HUES6 (cell line): ENCODE data around the gene SEC63.
"Not testable (repeated sequence)": the region's sequence is repeated elsewhere in the genome, so short reads cannot be mapped to it uniquely, and the experiment has no call there.

Source experiments
- H3K27ac ChIP-seq: 2 replicates; pipeline ENCODE4 v1.7.0; 2013; ENCODE audit warnings: low read depth, mild to moderate bottlenecking, low read length, inconsistent platforms
- H3K27me3 ChIP-seq: 2 replicates; pipeline ENCODE4 v1.6.1; 2013; ENCODE audit warnings: low read length; ENCODE audit not compliant: control insufficient read depth, insufficient read depth
- H3K36me3 ChIP-seq: 2 replicates; pipeline ENCODE4 v1.6.1; 2013; ENCODE audit warnings: low read length; ENCODE audit not compliant: control insufficient read depth, insufficient read depth
- H3K4me1 ChIP-seq: 2 replicates; pipeline ENCODE4 v1.6.1; 2013; ENCODE audit warnings: low read length; ENCODE audit not compliant: control insufficient read depth, insufficient read depth
- H3K4me3 ChIP-seq: 2 replicates; pipeline ENCODE4 v1.5.1; 2013; ENCODE audit warnings: low read depth, low read length
- H3K9ac ChIP-seq: one replicate; pipeline ENCODE4 v1.6.1; 2013; ENCODE audit warnings: mild to moderate bottlenecking, low read length
- H3K9me3 ChIP-seq: 2 replicates; pipeline ENCODE4 v1.6.1; 2013; ENCODE audit warnings: low read depth, low read length; ENCODE audit not compliant: control insufficient read depth, insufficient read depth

Gene SEC63, protein sequence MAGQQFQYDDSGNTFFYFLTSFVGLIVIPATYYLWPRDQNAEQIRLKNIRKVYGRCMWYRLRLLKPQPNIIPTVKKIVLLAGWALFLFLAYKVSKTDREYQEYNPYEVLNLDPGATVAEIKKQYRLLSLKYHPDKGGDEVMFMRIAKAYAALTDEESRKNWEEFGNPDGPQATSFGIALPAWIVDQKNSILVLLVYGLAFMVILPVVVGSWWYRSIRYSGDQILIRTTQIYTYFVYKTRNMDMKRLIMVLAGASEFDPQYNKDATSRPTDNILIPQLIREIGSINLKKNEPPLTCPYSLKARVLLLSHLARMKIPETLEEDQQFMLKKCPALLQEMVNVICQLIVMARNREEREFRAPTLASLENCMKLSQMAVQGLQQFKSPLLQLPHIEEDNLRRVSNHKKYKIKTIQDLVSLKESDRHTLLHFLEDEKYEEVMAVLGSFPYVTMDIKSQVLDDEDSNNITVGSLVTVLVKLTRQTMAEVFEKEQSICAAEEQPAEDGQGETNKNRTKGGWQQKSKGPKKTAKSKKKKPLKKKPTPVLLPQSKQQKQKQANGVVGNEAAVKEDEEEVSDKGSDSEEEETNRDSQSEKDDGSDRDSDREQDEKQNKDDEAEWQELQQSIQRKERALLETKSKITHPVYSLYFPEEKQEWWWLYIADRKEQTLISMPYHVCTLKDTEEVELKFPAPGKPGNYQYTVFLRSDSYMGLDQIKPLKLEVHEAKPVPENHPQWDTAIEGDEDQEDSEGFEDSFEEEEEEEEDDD

DNA sequence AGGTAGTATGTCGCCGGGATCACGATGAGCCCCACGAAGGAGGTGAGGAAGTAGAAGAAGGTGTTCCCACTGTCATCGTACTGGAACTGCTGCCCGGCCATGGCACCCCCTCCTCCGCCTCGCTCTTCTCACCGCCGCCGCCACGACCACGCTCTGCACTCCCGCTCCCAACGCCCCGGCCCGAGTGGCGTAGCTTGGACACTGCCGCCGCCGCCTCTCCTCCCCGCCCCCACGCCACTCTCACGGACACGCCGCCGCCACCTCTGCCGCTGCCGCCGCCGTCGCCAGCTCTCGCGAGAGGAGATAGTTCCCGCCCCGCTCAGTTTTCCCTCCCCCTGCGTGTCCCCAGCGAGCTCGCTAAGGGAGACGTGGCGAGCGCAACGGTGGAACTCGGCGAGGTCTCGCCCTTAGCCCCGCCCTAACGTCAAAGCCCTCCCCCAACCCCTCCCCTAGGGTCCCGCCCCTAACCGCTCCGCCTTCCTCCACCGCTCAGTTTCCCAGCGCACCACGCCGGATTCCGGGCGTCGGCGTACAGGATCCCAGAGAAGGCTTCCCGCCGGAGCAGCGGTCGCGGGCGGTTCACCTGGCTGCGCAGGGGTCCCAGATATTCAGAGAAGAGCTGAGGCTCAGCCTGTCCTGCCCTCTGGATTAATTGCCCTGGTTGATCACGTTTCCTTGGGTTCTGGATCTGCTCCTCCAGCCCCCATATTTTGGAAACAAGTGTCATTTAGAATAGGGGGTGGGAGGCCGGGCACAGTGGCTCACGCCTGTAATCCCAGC lies at the start of gene SEC63:
SEC63 (minus strand) TSS at position 300 of the 780 bp plus-strand sequence; CDS start at position 101, 199 bp downstream.
- H3K36me3 ChIP-seq = peaks cover 11% of the 10 kb centered on the region
- H3K9me3 ChIP-seq = peaks cover 5% of the 10 kb centered on the region; the same call in 1 of the 2 replicates
- peak within 1 kb of the TSS; percentile 87 for H3K4me3 ChIP-seq
- peaks cover 11% of the 10 kb centered on the region for H3K4me1 ChIP-seq
- peak within 1 kb of the TSS; percentile 78 for H3K27ac ChIP-seq
- H3K27me3 ChIP-seq = no peaks in the 10 kb centered on the region
- H3K9ac ChIP-seq = peak within 1 kb of the TSS; percentile 96

DNA sequence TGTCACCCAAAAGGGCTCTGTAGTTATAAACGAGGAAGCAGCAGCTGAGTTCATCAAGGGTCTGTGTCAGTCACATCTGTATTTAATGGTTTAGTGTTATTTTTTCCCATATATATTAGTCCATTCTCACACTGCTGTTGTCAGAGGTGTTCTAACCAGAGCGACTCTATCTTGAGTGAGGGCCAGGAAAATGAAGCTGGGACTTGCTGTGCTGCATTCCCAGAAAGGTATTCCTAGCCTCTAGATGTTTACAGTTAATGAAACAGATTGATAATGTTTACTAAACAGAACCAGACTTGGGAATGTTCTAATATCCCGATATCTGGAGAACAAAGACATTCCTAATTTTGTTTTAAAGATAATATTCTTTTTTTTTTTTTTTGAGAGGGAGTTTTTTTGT lies 48.0 kb upstream of the SEC63 start:
- Histone ChIP-seq H3K9me3 (peaks cover 34% of the 10 kb centered on the region), H3K27ac (no peak overlapping the region), H3K4me1 (peaks cover 14% of the 10 kb centered on the region), H3K4me3 (no peak overlapping the region), H3K36me3 (no peaks in the 10 kb centered on the region), H3K27me3 (no peaks in the 10 kb centered on the region), H3K9ac (no peak overlapping the region)

DNA sequence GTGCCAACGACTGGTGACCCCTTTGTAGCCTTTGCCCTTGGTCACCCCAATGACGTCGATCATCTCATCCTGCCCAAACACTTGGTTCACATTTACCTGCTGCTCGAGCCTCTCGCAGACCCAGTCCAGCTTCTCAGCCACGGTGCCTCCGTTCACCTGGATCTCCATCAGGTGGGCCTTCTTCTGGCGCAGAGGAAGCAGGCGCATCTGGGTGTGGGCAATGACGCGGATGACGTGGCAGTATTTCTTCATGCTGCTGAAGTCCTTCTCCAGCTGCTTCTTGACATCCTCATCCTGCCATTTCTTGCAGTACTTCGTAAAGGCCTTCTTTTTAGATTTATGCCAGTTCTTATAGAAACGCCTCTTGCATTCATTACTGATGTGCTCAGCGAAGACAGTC lies 46.9 kb upstream of the SEC63 start:
- peaks cover 29% of the 10 kb centered on the region for H3K9me3 ChIP-seq
- H3K36me3 ChIP-seq = no peaks in the 10 kb centered on the region
- no peak overlapping the region for H3K27ac ChIP-seq
- no peak overlapping the region for H3K4me3 ChIP-seq
- no peak overlapping the region for H3K9ac ChIP-seq
- peaks cover 16% of the 10 kb centered on the region for H3K4me1 ChIP-seq
- no peaks in the 10 kb centered on the region for H3K27me3 ChIP-seq

DNA sequence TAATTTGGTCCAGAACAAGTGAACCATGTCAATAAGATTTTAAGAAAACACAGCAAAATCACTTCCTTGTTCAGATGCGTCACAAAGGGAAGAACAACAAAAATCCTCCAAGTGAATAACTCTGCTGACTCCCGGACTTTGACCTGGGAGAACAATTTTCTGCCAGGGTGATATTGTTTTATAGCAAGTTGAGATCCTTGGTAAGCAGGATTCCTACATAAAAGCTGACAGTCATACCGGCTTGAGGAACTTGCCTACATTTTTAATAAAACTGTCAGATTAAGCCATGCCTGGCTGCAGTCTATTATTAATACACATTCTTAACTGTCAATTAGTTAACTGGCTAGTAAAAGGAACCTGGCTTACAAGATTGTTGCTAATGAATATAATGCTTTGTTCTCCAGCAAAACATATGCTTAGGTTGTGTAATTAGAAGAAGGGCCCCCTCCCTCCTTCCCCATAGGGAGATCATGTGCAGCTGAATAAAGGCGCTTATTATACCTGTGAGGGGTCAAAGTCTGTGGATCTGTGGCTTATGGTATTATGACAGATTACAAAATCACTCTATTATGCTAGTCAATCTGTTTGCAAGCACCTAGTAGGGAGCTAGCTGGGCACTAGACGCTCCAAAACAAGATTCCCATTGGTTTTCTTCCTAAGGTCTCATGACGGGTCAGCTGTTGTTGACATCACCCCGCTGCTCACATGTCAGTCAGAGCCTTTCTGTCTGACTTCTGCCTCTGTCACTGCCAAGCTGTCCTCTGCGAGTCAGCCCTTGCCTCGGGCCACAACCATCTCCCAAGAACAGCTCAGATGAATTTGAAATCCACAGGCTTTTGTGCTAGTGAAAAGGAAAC lies 44.6 kb upstream of the SEC63 start:
- no peak overlapping the region for H3K4me3 ChIP-seq
- H3K27me3 ChIP-seq = no peaks in the 10 kb centered on the region
- no peaks in the 10 kb centered on the region for H3K36me3 ChIP-seq
- peak overlapping the region; percentile 13; the same call in 1 of the 2 replicates for H3K27ac ChIP-seq
- no peak overlapping the region for H3K9ac ChIP-seq
- H3K4me1 ChIP-seq = peaks cover 27% of the 10 kb centered on the region
- H3K9me3 ChIP-seq = peaks cover 7% of the 10 kb centered on the region; the same call in 1 of the 2 replicates

GRCh38 chr6:108001696-108002231 lies 43.8 kb upstream of the SEC63 start:
- Histone ChIP-seq H3K36me3 (no peaks in the 10 kb centered on the region), H3K4me3 (no peak overlapping the region), H3K9me3 (peaks cover 1% of the 10 kb centered on the region; the same call in 1 of the 2 replicates), H3K4me1 (peaks cover 27% of the 10 kb centered on the region), H3K9ac (no peak overlapping the region), H3K27ac (no peak overlapping the region; the same call in 1 of the 2 replicates), H3K27me3 (no peaks in the 10 kb centered on the region)

- not testable (repeated sequence) for H3K9me3 ChIP-seq, H3K9ac ChIP-seq, H3K4me3 ChIP-seq, H3K27ac ChIP-seq, H3K36me3 ChIP-seq, H3K27me3 ChIP-seq
- H3K4me1 ChIP-seq = peaks cover 27% of the 10 kb centered on the region
Measured at GRCh38 chr6:108000259-108000658, 42.3 kb upstream of the SEC63 start.

DNA sequence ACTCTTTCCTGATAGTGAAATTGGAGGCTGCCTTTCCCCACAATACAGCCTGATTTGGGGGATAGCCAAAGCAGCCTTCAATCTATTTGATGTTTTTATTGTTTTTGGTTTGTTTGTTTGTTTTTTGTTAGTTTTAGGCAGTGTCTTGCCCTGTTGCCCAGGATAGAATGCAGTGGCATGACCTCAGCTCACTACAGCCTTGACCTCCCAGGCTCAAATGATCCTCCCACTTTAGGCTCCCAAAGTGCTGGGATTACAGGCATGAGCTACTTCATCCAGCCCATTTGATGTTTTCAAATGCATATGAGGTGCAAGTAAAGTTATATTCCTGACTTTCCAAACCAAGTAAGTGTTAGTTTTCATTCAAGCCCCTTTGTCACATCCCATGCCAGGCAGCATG lies 41.3 kb upstream of the SEC63 start:
- no peaks in the 10 kb centered on the region for H3K36me3 ChIP-seq
- no peaks in the 10 kb centered on the region for H3K27me3 ChIP-seq
- no peak overlapping the region for H3K9ac ChIP-seq
- H3K9me3 ChIP-seq = no peaks in the 10 kb centered on the region
- no peak overlapping the region for H3K27ac ChIP-seq
- H3K4me3 ChIP-seq = no peak overlapping the region
- peaks cover 27% of the 10 kb centered on the region for H3K4me1 ChIP-seq

DNA sequence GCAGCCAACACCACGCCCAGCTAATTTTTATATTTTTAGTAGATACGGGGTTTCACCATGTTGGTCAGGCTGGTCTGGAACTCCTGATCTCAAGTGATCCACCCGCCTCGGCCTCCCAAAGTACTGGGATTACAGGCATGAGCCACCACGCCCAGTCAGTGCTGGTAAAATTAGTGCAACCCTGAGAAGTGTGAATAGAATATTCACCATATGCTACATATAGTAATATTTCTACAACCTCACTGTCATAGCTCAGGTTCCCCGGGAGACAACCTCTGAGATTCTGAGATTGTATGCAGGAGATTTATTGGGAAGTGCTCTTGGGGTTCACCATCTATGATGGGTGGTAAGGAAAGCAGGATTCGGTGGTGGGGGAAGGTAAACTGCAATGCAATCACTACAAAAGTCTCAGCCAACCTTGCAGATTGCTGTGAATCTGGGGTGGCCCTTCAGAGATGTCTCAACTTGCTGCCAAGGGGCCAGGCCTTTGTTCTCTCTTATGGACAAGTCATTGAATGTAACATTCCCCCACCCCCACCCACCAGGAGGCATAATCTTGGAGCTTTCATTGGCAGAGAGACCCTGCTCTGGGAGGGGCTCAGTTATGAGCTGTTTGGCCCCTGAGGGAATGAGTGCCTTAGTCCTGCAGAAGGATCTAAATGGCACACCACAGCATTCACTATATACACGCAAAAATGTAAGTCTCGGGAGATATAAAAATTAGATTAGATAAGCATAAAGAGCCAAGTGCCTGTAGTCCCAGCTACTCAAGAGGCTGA lies 34.0 kb upstream of the SEC63 start:
- Histone ChIP-seq H3K9me3 (no peaks in the 10 kb centered on the region), H3K9ac (peak overlapping the region; percentile 59), H3K4me1 (peaks cover 51% of the 10 kb centered on the region), H3K36me3 (no peaks in the 10 kb centered on the region), H3K4me3 (peak overlapping the region; percentile 14; the same call in 1 of the 2 replicates), H3K27me3 (no peaks in the 10 kb centered on the region), H3K27ac (no peak overlapping the region; the same call in 1 of the 2 replicates)

DNA sequence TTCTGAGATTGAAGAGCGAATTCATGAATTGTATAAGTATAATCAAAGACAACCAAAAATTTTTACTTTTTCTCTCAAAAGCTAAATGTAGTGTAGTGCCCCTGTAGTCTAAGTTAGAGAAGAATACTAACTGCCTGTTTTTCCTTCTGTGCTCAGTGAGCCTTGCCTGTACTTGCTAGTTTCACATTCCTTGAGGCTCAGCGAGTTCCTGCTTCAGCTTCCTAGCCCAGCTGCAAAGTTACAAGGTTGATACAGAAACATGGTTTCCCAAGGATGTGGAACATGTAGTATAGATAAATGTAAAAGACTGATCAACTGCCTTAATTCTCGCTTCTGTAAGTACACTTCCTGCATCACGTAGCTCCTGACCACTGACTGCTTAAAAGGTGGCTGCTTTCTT lies 33.1 kb upstream of the SEC63 start:
- Histone ChIP-seq H3K4me3 (no peak overlapping the region), H3K9me3 (no peaks in the 10 kb centered on the region), H3K9ac (peak overlapping the region; percentile 59), H3K36me3 (no peaks in the 10 kb centered on the region), H3K4me1 (peaks cover 52% of the 10 kb centered on the region), H3K27me3 (no peaks in the 10 kb centered on the region), H3K27ac (no peak overlapping the region)
